Muscle layer of colon (tissue), 2 donors: Measurements from ENCODE around the gene RGL2.

Source experiments
- H3K27ac ChIP-seq: one replicate; pipeline ENCODE4 v1.7.0; 2013; ENCODE audit warnings: low read depth, mild to moderate bottlenecking, low read length, moderate library complexity
- H3K27me3 ChIP-seq, 2 donors: one replicate each; pipeline ENCODE4 v1.7.0; 2013; ENCODE audit warnings: low read length in 2 of 2, mild to moderate bottlenecking in 2 of 2; ENCODE audit not compliant: insufficient read depth in 2 of 2, control insufficient read depth in 1 of 2
- H3K36me3 ChIP-seq: one replicate; pipeline ENCODE4 v1.7.0; 2013; ENCODE audit warnings: mild to moderate bottlenecking, low read length; ENCODE audit not compliant: insufficient read depth
- H3K4me1 ChIP-seq: one replicate; pipeline ENCODE4 v1.7.0; 2013; ENCODE audit warnings: mild to moderate bottlenecking, low read length; ENCODE audit not compliant: insufficient read depth
- H3K4me3 ChIP-seq, 2 donors: one replicate each; pipeline ENCODE4 v1.7.0; 2013; ENCODE audit warnings: low read length in 2 of 2, low read depth in 1 of 2, mild to moderate bottlenecking in 1 of 2, moderate library complexity in 1 of 2
- H3K9ac ChIP-seq: one replicate; pipeline ENCODE4 v1.7.0; 2013; ENCODE audit warnings: low read length
- H3K9me3 ChIP-seq: one replicate; pipeline ENCODE4 v1.7.0; 2013; ENCODE audit warnings: mild to moderate bottlenecking, low read length
- donor health status: abdominal sarcoma.
- donor health status: Adenocarcinoma of cecum.

Gene RGL2

DNA sequence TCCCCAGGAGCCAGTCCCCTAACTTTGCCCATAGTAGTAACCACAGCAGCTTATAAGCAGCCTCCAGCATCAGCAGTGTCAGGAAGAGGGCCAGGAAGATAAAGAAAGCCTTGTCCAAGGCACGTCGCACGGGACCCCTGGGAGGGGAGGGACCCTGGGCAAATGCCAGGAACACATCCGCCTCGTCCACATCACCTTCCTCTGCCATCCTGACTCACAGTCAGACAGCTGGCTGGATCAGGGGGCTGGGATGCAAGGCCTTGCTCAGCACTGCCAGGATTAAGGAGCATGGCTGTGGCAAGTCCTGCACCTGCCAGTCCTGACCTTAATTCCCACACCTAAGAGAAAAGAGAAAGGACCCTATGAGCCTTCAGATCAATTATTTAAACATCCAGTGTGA lies 30.3 kb upstream of the RGL2 start:
- no peaks in the 10 kb centered on the region for H3K27me3 ChIP-seq
- no peaks in the 10 kb centered on the region for H3K9me3 ChIP-seq
- no peak overlapping the region for H3K9ac ChIP-seq
- no peak overlapping the region for H3K27ac ChIP-seq
- peaks cover under 1% of the 10 kb centered on the region for H3K4me1 ChIP-seq
- H3K36me3 ChIP-seq = no peaks in the 10 kb centered on the region
- H3K4me3 ChIP-seq = no peak overlapping the region

DNA sequence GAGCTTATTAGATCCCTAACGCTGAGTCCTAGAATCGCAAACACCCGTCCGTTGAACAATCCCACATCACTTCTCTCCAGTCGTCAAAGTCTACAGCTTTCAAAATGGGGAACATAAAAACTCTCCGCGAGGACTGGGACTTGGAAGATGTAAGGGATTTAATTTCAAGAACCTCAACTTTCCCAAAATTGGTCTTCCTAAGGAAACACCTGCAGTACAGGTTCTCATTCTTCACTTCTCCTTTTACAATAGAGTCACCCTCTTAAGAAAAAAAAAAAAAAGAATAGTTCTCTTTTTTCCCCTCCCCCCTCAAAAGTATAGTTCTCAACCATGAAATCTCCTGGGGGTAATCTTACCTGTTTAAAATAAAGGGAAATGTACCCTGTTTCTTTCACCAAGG lies 25.4 kb upstream of the RGL2 start:
- H3K9ac ChIP-seq = peak overlapping the region; percentile 63
- H3K27me3 ChIP-seq = no peaks in the 10 kb centered on the region
- H3K36me3 ChIP-seq = peaks cover 21% of the 10 kb centered on the region
- H3K9me3 ChIP-seq = no peaks in the 10 kb centered on the region
- H3K4me3 ChIP-seq = peak overlapping the region in 1 of 2 donors; percentile 78
- peaks cover 33% of the 10 kb centered on the region for H3K4me1 ChIP-seq
- H3K27ac ChIP-seq = peak overlapping the region; percentile 82

GRCh38 chr6:33323623-33323948 lies 24.8 kb upstream of the RGL2 start:
- H3K9me3 ChIP-seq = no peaks in the 10 kb centered on the region
- H3K4me1 ChIP-seq = peaks cover 34% of the 10 kb centered on the region
- peak overlapping the region; percentile 82 for H3K27ac ChIP-seq
- peaks cover 26% of the 10 kb centered on the region for H3K36me3 ChIP-seq
- H3K9ac ChIP-seq = peak overlapping the region; percentile 63
- peak overlapping the region; percentile 78 to 85 for H3K4me3 ChIP-seq
- no peaks in the 10 kb centered on the region for H3K27me3 ChIP-seq

DNA sequence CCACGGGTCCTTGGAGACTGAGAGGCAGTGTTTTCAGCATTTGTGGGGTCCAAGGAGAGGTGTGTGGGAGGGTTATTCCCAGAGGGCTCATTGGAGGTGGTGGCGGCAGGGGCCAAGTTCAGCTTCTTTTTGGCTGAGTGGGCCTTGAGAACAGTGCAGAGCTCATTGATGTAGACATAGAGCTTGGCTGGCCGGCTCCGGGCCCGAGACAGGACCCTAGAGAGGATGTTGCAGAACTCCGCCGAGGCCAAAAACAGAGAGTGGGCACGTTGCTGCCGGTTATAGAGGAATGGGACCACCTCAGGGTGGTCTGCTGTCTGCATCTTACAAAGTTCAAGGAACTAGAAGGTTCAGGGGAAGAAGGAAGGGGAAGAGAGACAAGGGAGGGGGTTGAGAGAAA lies 22.5 kb upstream of the RGL2 start:
- H3K36me3 ChIP-seq = peaks cover 31% of the 10 kb centered on the region
- H3K27me3 ChIP-seq = no peaks in the 10 kb centered on the region
- H3K9ac ChIP-seq = no peak overlapping the region
- H3K27ac ChIP-seq = no peak overlapping the region
- no peaks in the 10 kb centered on the region for H3K9me3 ChIP-seq
- peaks cover 47% of the 10 kb centered on the region for H3K4me1 ChIP-seq
- H3K4me3 ChIP-seq = no peak overlapping the region

- no peak overlapping the region for H3K9ac ChIP-seq
- no peak overlapping the region for H3K27ac ChIP-seq
- H3K36me3 ChIP-seq = peaks cover 36% of the 10 kb centered on the region
- no peaks in the 10 kb centered on the region for H3K9me3 ChIP-seq
- no peaks in the 10 kb centered on the region for H3K27me3 ChIP-seq
- H3K4me3 ChIP-seq = no peak overlapping the region
- H3K4me1 ChIP-seq = peaks cover 47% of the 10 kb centered on the region
Observed at GRCh38 chr6:33320315-33321181, 21.8 kb upstream of the RGL2 start.

GRCh38 chr6:33319939-33320314 lies 21.2 kb upstream of the RGL2 start:
- Histone ChIP-seq H3K9ac (no peak overlapping the region), H3K27ac (no peak overlapping the region), H3K27me3 (no peaks in the 10 kb centered on the region), H3K4me3 (no peak overlapping the region), H3K4me1 (peaks cover 52% of the 10 kb centered on the region), H3K9me3 (no peaks in the 10 kb centered on the region), H3K36me3 (peaks cover 36% of the 10 kb centered on the region)

- Histone ChIP-seq H3K4me1 (peaks cover 52% of the 10 kb centered on the region), H3K27ac (peak overlapping the region; percentile 86), H3K9ac (no peak overlapping the region), H3K9me3 (no peaks in the 10 kb centered on the region), H3K27me3 (no peaks in the 10 kb centered on the region), H3K4me3 (peak overlapping the region in 1 of 2 donors; percentile 74), H3K36me3 (peaks cover 36% of the 10 kb centered on the region)
Observed at GRCh38 chr6:33318426-33319073, 19.8 kb upstream of the RGL2 start.

DNA sequence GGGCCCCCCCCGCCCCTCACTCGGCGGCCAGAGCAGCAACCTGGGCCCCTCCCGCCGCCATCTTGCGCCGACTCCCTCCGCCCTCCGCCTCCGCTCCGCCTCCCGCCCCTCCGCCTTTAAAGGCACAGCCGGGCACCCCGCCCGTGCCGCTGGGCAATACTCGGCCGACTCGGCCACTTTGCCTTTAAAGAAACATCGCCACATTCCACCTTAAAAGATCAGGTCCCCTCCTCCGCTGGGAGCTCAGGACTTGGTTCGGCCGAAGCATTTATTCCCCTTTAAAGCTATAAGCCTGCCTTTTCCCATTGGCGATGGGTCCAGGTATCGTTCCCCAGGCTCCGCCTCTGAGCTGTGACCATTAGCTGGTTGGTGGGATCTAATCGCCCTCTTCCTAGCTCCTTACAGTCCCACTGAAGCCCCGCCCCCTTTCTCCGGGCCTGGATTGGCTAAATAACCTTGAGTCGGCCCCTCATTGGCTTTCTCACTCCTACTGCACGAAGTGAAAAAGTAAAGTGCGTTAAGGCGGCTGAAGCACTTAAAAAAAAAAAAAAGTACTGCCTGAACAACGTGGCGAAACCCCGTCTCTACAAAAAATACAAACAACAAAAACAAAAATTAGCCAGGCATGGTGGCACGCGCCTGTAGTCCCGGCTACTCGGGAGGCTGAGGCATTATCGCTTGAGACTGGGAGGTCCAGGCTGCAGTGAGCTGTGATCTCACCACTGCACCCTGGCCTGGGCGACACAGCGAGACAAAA lies 19.1 kb upstream of the RGL2 start, which contains the start of gene ZBTB22:
Gene ZBTB22, minus strand, starts transcription at position 76 of the 757 bp plus-strand sequence. CDS start 828 bp downstream, outside the sequence.
- peaks cover 51% of the 10 kb centered on the region for H3K4me1 ChIP-seq
- peak within 1 kb of the TSS; percentile 50 for H3K9ac ChIP-seq
- peaks cover 36% of the 10 kb centered on the region for H3K36me3 ChIP-seq

GRCh38 chr6:33317419-33317668 lies 18.6 kb upstream of the RGL2 start:
- H3K4me1 ChIP-seq = peaks cover 53% of the 10 kb centered on the region
- no peak overlapping the region for H3K9ac ChIP-seq
- no peaks in the 10 kb centered on the region for H3K27me3 ChIP-seq
- peak overlapping the region; percentile 86 for H3K27ac ChIP-seq
- peaks cover 36% of the 10 kb centered on the region for H3K36me3 ChIP-seq
- H3K9me3 ChIP-seq = no peaks in the 10 kb centered on the region
- H3K4me3 ChIP-seq = peak overlapping the region in 1 of 2 donors; percentile 15

More for the DNA sequence above, 19.1 kb upstream of the RGL2 start, which contains the start of gene ZBTB22:
- Histone ChIP-seq H3K9me3 (no peaks in the 10 kb centered on the region), H3K27ac (peak within 1 kb of the TSS; percentile 86), H3K27me3 (no peaks in the 10 kb centered on the region), H3K4me3 (peak within 1 kb of the TSS; percentile 49 to 74)

GRCh38 chr6:33316603-33317418 lies 18.1 kb upstream of the RGL2 start:
- Histone ChIP-seq H3K9me3 (no peaks in the 10 kb centered on the region), H3K27me3 (no peaks in the 10 kb centered on the region), H3K36me3 (peaks cover 36% of the 10 kb centered on the region), H3K27ac (peak overlapping the region; percentile 25), H3K4me3 (peak overlapping the region in 1 of 2 donors; percentile 15), H3K4me1 (peaks cover 53% of the 10 kb centered on the region), H3K9ac (no peak overlapping the region)
